ENCODE measurements around the gene RPS18. TPM values are rescaled to one million over a fixed set of nuclear protein-coding genes. Genes with fewer than 3 reads are reported as not detected.

The RPS18 gene
- total and polyA plus RNA-seq, 9 of the 15 experiments (the other 6 are each of a cell fraction or from before 2014, with no cell fraction given), result 5,023 to 17,516 (median 8,131) TPM

DNA sequence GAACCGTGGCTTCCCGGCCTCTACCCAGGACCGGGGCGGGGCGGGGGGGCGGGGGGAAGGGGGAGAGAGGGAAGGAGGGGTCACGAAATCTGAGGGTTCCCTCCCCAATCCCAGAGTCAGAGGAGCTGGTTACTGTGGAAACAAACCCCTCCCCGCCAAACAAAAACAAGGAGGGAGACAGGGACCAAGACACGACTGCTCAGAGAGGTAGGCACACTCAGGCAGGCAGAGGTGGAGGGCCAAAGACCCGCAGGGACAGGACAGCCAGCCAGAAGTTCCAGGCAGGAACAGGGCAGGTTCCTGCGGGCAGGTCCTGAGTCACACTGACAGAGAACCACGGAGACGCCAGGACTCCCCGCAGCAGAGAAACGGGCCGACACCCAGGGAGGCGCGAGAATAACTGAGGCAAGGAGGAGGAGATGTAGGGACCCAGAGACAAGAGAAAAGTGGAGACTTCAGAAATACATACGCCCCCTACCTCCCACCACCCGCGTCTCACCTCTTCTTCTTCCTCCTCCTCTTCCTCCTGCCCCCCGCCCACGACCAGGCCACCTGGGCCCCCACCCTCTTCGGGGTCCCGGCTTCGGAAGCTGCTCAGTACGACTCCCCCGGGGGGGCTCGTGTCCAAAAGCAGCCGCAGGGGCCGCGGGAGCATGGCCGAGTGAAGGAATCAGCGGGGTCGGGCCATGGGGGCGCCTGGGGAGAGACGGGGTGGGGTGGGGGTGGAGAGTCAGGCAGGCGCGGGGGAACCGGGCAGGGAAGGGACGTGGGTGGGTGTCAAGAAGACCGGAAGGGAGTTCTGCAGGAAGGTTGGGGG is 26.3 kb downstream of the RPS18 start (continued):
- no peak for TF ChIP-seq ZNF592 (IDR thresholded peaks at IDR 0.05)
- no peak for TF ChIP-seq FOXA1 (IDR thresholded peaks at IDR 0.05; ENCODE audit: borderline replicate concordance)
- no peak for TF ChIP-seq TSC22D4 (tag; IDR thresholded peaks at IDR 0.05)
- no peak for TF ChIP-seq MEF2A (IDR thresholded peaks at IDR 0.05; ENCODE audit: control insufficient read depth, low read depth, low read length)
- 0 out of 2 replicates have a peak, but pooled peaks have one; percentile 25 for TF ChIP-seq ZC3H4 (CRISPR knock-in tag; IDR thresholded peaks at IDR 0.05; ENCODE audit: borderline replicate concordance)
- no peak for TF ChIP-seq RBM14 (IDR thresholded peaks at IDR 0.05; ENCODE audit: borderline replicate concordance, insufficient read depth, low read depth, low read length)
- TF ChIP-seq NCOR1 (IDR thresholded peaks at IDR 0.05), result no peak
- no peak for TF ChIP-seq E4F1 (CRISPR knock-in tag; IDR thresholded peaks at IDR 0.05; ENCODE audit: borderline replicate concordance)
- no peak for TF ChIP-seq KDM4B (IDR thresholded peaks at IDR 0.05; ENCODE audit: borderline replicate concordance in 2 of 2, low read depth in 1 of 2)
- TF ChIP-seq JUNB (CRISPR knock-in tag; conservative IDR thresholded peaks at IDR 0.05), result no peak
- TF ChIP-seq GTF2E2 (tag; IDR thresholded peaks at IDR 0.05), result no peak
- peak; percentile 98 for TF ChIP-seq FOXJ2 (tag; IDR thresholded peaks at IDR 0.05)
- TF ChIP-seq NKRF (IDR thresholded peaks at IDR 0.05; ENCODE audit: borderline replicate concordance), result peak; percentile 92
- TF ChIP-seq ZNF75A (CRISPR knock-in tag; IDR thresholded peaks at IDR 0.05), result no peak
- no peak for TF ChIP-seq ZNF785 (CRISPR knock-in tag; IDR thresholded peaks at IDR 0.05)
- 0 out of 2 replicates have a peak, but pooled peaks have one; percentile 40 for TF ChIP-seq PML (IDR thresholded peaks at IDR 0.05; ENCODE audit: low read length)
- TF ChIP-seq MLLT1 (IDR thresholded peaks at IDR 0.05), result no peak

All from K562 (cell line).